GM12874 (cell line): ENCODE measurements around the gene XPNPEP2.

Experiments used
- CTCF ChIP-seq: IDR thresholded peaks from 2 replicates; pipeline ENCODE4 v1.5.1; 2011; ENCODE audit warnings: low read depth, mild to moderate bottlenecking, control low read depth, low read length, moderate library complexity; ENCODE audit not compliant: insufficient read depth

The XPNPEP2 gene

GRCh38 chrX:129738466-129739308, at the start of gene XPNPEP2:
TSS of gene XPNPEP2 (plus strand) at chrX:129738979. CDS start at chrX:129739214, 235 bp downstream.
- TF ChIP-seq CTCF, result no peak

GRCh38 chrX:129689796-129690195, 49.0 kb upstream of the XPNPEP2 start:
- TF ChIP-seq CTCF, result no peak

- no peak for TF ChIP-seq CTCF
These were observed 48.3 kb upstream of the XPNPEP2 start for GRCh38 chrX:129690435-129690834.

GRCh38 chrX:129693354-129693753, 45.4 kb upstream of the XPNPEP2 start:
- TF ChIP-seq CTCF, result no peak

- no peak for TF ChIP-seq CTCF
These were observed 44.0 kb upstream of the XPNPEP2 start for GRCh38 chrX:129694805-129695204.

- no peak for TF ChIP-seq CTCF
These were observed 43.2 kb upstream of the XPNPEP2 start for GRCh38 chrX:129695535-129695934.

GRCh38 chrX:129695937-129696336, 42.8 kb upstream of the XPNPEP2 start:
- TF ChIP-seq CTCF, result no peak
